Bronchial epithelial cell (primary cell): Measurements from ENCODE around the gene FGGY. TPM values are rescaled to one million over a fixed set of nuclear protein-coding genes. Genes with fewer than 3 reads are reported as not detected.

Source experiments
- DNase-seq: peaks from one replicate; pipeline ENCODE4 v3.0.0-alpha.2; 2010; ENCODE audit warnings: low read depth
- FAIRE-seq: peaks from 2 replicates; lab custom pipeline; 2011; peaks lifted over from hg19 to GRCh38; lab: Jason Lieb, UNC
- H3K27me3 ChIP-seq: 2 replicates; pipeline ENCODE4 v1.5.1; 2011; ENCODE audit warnings: low read length; ENCODE audit not compliant: control insufficient read depth, insufficient read depth
- H3K36me3 ChIP-seq: 2 replicates; pipeline ENCODE4 v1.5.1; 2011; ENCODE audit warnings: low read length; ENCODE audit not compliant: control insufficient read depth, insufficient read depth
- H3K4me3 ChIP-seq: 2 replicates; pipeline ENCODE4 v1.5.1; 2011; ENCODE audit warnings: mild to moderate bottlenecking, low read depth, low read length, control low read depth
- CTCF ChIP-seq: IDR thresholded peaks from 2 replicates; pipeline ENCODE4 v1.5.1; 2011; ENCODE audit warnings: mild to moderate bottlenecking, moderate library complexity, low read length, control low read depth, inconsistent platforms; ENCODE audit not compliant: insufficient read depth, severe bottlenecking
- total RNA-seq: library from RNA; depleted of rRNA; stranded (reverse); fragments of >200 nt; gene quantifications from 2 replicates; pipeline ENCODE4 v1.2.1, GENCODE V29; 2014

The FGGY gene
- total RNA-seq, 1 donor from 2014 or later: 20.0 TPM

GRCh38 chr1:59743324-59744091, 446.6 kb downstream of the FGGY start:
- no peaks in the 10 kb centered on the region for H3K36me3 ChIP-seq
- no peaks in the 10 kb centered on the region for H3K27me3 ChIP-seq
- DNase-seq (no peak), FAIRE-seq (no peak)
- no peak for TF ChIP-seq CTCF
- no peak overlapping the region for H3K4me3 ChIP-seq

GRCh38 chr1:59747420-59748024, 450.6 kb downstream of the FGGY start:
- H3K27me3 ChIP-seq: no peaks in the 10 kb centered on the region
- H3K36me3 ChIP-seq: no peaks in the 10 kb centered on the region
- FAIRE-seq (no peak), DNase-seq (no peak)
- TF ChIP-seq CTCF: no peak
- no peak overlapping the region for H3K4me3 ChIP-seq

- DNase-seq (no peak), FAIRE-seq (no peak)
Measured at GRCh38 chr1:59748123-59748522, 451.2 kb downstream of the FGGY start.

GRCh38 chr1:59750328-59751003, 453.6 kb downstream of the FGGY start:
- no peaks in the 10 kb centered on the region for H3K36me3 ChIP-seq
- no peak for FAIRE-seq

More at GRCh38 chr1:59748123-59748522, 451.2 kb downstream of the FGGY start:
- Histone ChIP-seq H3K36me3 (no peaks in the 10 kb centered on the region), H3K4me3 (no peak overlapping the region), H3K27me3 (no peaks in the 10 kb centered on the region)
- no peak for TF ChIP-seq CTCF

GRCh38 chr1:59751004-59751395, 454.1 kb downstream of the FGGY start:
- no peak for DNase-seq
- TF ChIP-seq CTCF: no peak
- no peaks in the 10 kb centered on the region for H3K27me3 ChIP-seq
- no peaks in the 10 kb centered on the region for H3K36me3 ChIP-seq
- FAIRE-seq: no peak
- H3K4me3 ChIP-seq: no peak overlapping the region

More at GRCh38 chr1:59750328-59751003, 453.6 kb downstream of the FGGY start:
- Histone ChIP-seq H3K27me3 (no peaks in the 10 kb centered on the region), H3K4me3 (no peak overlapping the region)
- DNase-seq: peak; percentile 95
- no peak for TF ChIP-seq CTCF
